Measurements from ENCODE around the gene TSBP1.

TSBP1 gene

GRCh38 chr6:32411566-32412327, 40.0 kb upstream of the TSBP1 start:
- no peaks in the 10 kb centered on the region for H3K9me3 ChIP-seq (ENCODE audit: insufficient read depth, low read length)
- TF ChIP-seq EZH2phosphoT487 (IDR thresholded peaks at IDR 0.05; ENCODE audit: low read depth) = no peak
- TF ChIP-seq CTCF (IDR thresholded peaks at IDR 0.05; ENCODE audit: low read depth, low read length) = no peak
- H4K20me1 ChIP-seq (ENCODE audit: insufficient read depth, low read length) = no peaks in the 10 kb centered on the region
- H3K27me3 ChIP-seq (ENCODE audit: low read depth, low read length) = peaks cover 13% of the 10 kb centered on the region; the same call in 1 of the 2 replicates
- no peak overlapping the region for H2AFZ ChIP-seq (ENCODE audit: low read depth, low read length)
- H3K27ac ChIP-seq (ENCODE audit: low read length) = no peak overlapping the region
- H3K79me2 ChIP-seq (ENCODE audit: low read length) = no peaks in the 10 kb centered on the region
- H3K36me3 ChIP-seq (replicated peaks; ENCODE audit: low read depth, low read length) = no peaks in the 10 kb centered on the region
- H3K4me3 ChIP-seq (ENCODE audit: low read length) = no peak overlapping the region
- peaks cover 17% of the 10 kb centered on the region for H3K4me1 ChIP-seq (ENCODE audit: low read length)
- no peak overlapping the region for H3K4me2 ChIP-seq (ENCODE audit: low read length)
- H3K9ac ChIP-seq (ENCODE audit: low read length) = no peak overlapping the region

- Histone ChIP-seq H3K36me3 (replicated peaks; ENCODE audit: low read depth, low read length) (no peaks in the 10 kb centered on the region), H3K27ac (ENCODE audit: low read length) (no peak overlapping the region), H3K9me3 (ENCODE audit: insufficient read depth, low read length) (no peaks in the 10 kb centered on the region), H3K27me3 (ENCODE audit: low read depth, low read length) (peaks cover 13% of the 10 kb centered on the region; the same call in 1 of the 2 replicates), H3K4me3 (ENCODE audit: low read length) (no peak overlapping the region), H3K4me2 (ENCODE audit: low read length) (no peak overlapping the region), H3K79me2 (ENCODE audit: low read length) (no peaks in the 10 kb centered on the region), H3K4me1 (ENCODE audit: low read length) (peaks cover 17% of the 10 kb centered on the region), H4K20me1 (ENCODE audit: insufficient read depth, low read length) (no peaks in the 10 kb centered on the region), H3K9ac (ENCODE audit: low read length) (no peak overlapping the region), H2AFZ (ENCODE audit: low read depth, low read length) (no peak overlapping the region)
- TF ChIP-seq CTCF (IDR thresholded peaks at IDR 0.05; ENCODE audit: low read depth, low read length) = no peak
- TF ChIP-seq EZH2phosphoT487 (IDR thresholded peaks at IDR 0.05; ENCODE audit: low read depth) = no peak
These were observed 39.2 kb upstream of the TSBP1 start for GRCh38 chr6:32410906-32411305.

- no peaks in the 10 kb centered on the region for H3K9me3 ChIP-seq (ENCODE audit: insufficient read depth, low read length)
- peaks cover 13% of the 10 kb centered on the region for H3K4me1 ChIP-seq (ENCODE audit: low read length)
- H2AFZ ChIP-seq (ENCODE audit: low read depth, low read length) = no peak within 1 kb of the TSS
- no peak within 1 kb of the TSS for H3K9ac ChIP-seq (ENCODE audit: low read length)
- H3K36me3 ChIP-seq (replicated peaks; ENCODE audit: low read depth, low read length) = no peaks in the 10 kb centered on the region
- no peak within 1 kb of the TSS for H3K27ac ChIP-seq (ENCODE audit: low read length)
- H3K4me2 ChIP-seq (ENCODE audit: low read length) = no peak within 1 kb of the TSS
- H3K27me3 ChIP-seq (ENCODE audit: low read depth, low read length) = 0 out of 2 replicates have a peak, but pooled peaks cover 8% of the 10 kb centered on the region
- H3K4me3 ChIP-seq (ENCODE audit: low read length) = no peak within 1 kb of the TSS
- H4K20me1 ChIP-seq (ENCODE audit: insufficient read depth, low read length) = no peaks in the 10 kb centered on the region
- no peak for TF ChIP-seq EZH2phosphoT487 (IDR thresholded peaks at IDR 0.05; ENCODE audit: low read depth)
- no peak for TF ChIP-seq CTCF (IDR thresholded peaks at IDR 0.05; ENCODE audit: low read depth, low read length)
- no peaks in the 10 kb centered on the region for H3K79me2 ChIP-seq (ENCODE audit: low read length)
These were observed 35.2 kb upstream of the TSBP1 start, which contains the start of gene BTNL2 for GRCh38 chr6:32406857-32407256. BTNL2 (minus strand) TSS chr6:32407181; CDS start chr6:32407123, 58 bp downstream.

GRCh38 chr6:32406197-32406596, 34.5 kb upstream of the TSBP1 start:
- Histone ChIP-seq H3K27ac (ENCODE audit: low read length) (no peak overlapping the region), H4K20me1 (ENCODE audit: insufficient read depth, low read length) (no peaks in the 10 kb centered on the region), H3K4me3 (ENCODE audit: low read length) (no peak overlapping the region), H3K36me3 (replicated peaks; ENCODE audit: low read depth, low read length) (no peaks in the 10 kb centered on the region), H3K9me3 (ENCODE audit: insufficient read depth, low read length) (no peaks in the 10 kb centered on the region), H2AFZ (ENCODE audit: low read depth, low read length) (no peak overlapping the region), H3K27me3 (ENCODE audit: low read depth, low read length) (0 out of 2 replicates have a peak, but pooled peaks cover 8% of the 10 kb centered on the region), H3K79me2 (ENCODE audit: low read length) (no peaks in the 10 kb centered on the region), H3K4me1 (ENCODE audit: low read length) (peaks cover 13% of the 10 kb centered on the region), H3K4me2 (ENCODE audit: low read length) (no peak overlapping the region), H3K9ac (ENCODE audit: low read length) (no peak overlapping the region)
- TF ChIP-seq CTCF (IDR thresholded peaks at IDR 0.05; ENCODE audit: low read depth, low read length) (no peak), EZH2phosphoT487 (IDR thresholded peaks at IDR 0.05; ENCODE audit: low read depth) (no peak)

Measured in OCI-LY3 (cell line).